ENCODE results near the gene MOSPD2.

GRCh38 chrX:14964500-14964899 lies 91.3 kb downstream of the MOSPD2 start:
- TF ChIP-seq POLR2A (IDR thresholded peaks at IDR 0.05) (no peak), CTCF (IDR thresholded peaks at IDR 0.05) (peak in 1 of 4 experiments; percentile 7)

All from gastroesophageal sphincter (tissue), 3 donors.